IPS-20b (cell line): ENCODE measurements around the gene PDCD1.
"Not testable (repeated sequence)": the region's sequence is repeated elsewhere in the genome, so short reads cannot be mapped to it uniquely, and the experiment has no call there.

Experiments
- H3K27ac ChIP-seq: one replicate; pipeline ENCODE4 v1.5.1; 2013; ENCODE audit warnings: low read length
- H3K27me3 ChIP-seq: 2 replicates; pipeline ENCODE4 v1.6.1; 2013; ENCODE audit warnings: mild to moderate bottlenecking, low read length, inconsistent platforms; ENCODE audit not compliant: insufficient read depth
- H3K36me3 ChIP-seq: 2 replicates; pipeline ENCODE4 v1.6.1; 2013; ENCODE audit warnings: low read depth, mild to moderate bottlenecking, inconsistent platforms, low read length, moderate library complexity; ENCODE audit not compliant: insufficient read depth
- H3K4me1 ChIP-seq: 2 replicates; pipeline ENCODE4 v1.6.1; 2013; ENCODE audit warnings: mild to moderate bottlenecking, control low read depth, inconsistent platforms, low read length, moderate library complexity; ENCODE audit not compliant: insufficient read depth
- H3K4me3 ChIP-seq: 2 replicates; pipeline ENCODE4 v1.5.1; 2013; ENCODE audit warnings: mild to moderate bottlenecking, low read length, inconsistent platforms
- H3K9ac ChIP-seq: 2 replicates; pipeline ENCODE4 v1.6.1; 2013; ENCODE audit warnings: low read depth, mild to moderate bottlenecking, inconsistent platforms, low read length, moderate library complexity
- H3K9me3 ChIP-seq: 2 replicates; pipeline ENCODE4 v1.6.1; 2013; ENCODE audit warnings: mild to moderate bottlenecking, low read depth, low read length, inconsistent platforms; ENCODE audit not compliant: insufficient read depth

PDCD1 gene

DNA sequence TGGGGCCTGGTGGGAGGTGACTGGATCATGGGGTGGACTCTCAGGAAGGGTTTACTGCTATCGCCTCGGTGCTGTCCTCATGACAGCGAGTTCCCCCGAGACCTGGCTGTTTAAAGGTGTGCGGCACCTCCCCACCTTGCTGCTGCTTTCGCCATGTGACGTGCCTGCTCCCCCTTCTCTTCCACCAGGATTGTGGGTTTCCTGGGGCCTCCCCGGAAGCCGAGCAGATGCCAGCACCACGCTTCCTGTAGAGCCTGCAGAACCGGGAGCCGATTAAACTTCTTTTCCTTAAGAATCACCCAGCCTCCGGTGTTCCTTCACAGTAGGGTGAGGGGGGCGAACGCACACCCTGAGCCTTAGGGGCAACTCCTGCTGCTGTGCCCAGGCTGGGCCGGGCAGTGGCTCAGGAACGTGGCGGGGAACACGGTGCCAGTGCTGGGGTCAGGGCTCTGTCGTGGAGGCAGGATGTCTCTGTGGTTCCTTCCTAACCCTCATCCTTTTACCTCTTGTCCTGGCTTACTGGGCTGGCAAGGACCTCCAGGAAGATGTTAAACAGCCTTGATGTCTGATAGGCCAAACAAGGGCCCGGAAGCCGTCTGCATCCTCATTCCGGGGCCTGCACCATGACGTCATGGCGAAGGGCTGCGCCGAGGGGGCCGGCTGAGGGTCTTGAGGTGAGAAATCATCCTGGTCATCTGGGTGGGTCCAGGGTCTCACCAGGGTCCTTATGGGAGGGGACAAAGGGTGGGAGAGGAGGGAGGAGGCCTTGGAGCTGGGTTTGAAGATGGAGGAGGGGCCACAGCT, 37.0 kb downstream of the PDCD1 start:
- H3K9me3 ChIP-seq: peaks cover 3% of the 10 kb centered on the region; the same call in 1 of the 2 replicates

DNA sequence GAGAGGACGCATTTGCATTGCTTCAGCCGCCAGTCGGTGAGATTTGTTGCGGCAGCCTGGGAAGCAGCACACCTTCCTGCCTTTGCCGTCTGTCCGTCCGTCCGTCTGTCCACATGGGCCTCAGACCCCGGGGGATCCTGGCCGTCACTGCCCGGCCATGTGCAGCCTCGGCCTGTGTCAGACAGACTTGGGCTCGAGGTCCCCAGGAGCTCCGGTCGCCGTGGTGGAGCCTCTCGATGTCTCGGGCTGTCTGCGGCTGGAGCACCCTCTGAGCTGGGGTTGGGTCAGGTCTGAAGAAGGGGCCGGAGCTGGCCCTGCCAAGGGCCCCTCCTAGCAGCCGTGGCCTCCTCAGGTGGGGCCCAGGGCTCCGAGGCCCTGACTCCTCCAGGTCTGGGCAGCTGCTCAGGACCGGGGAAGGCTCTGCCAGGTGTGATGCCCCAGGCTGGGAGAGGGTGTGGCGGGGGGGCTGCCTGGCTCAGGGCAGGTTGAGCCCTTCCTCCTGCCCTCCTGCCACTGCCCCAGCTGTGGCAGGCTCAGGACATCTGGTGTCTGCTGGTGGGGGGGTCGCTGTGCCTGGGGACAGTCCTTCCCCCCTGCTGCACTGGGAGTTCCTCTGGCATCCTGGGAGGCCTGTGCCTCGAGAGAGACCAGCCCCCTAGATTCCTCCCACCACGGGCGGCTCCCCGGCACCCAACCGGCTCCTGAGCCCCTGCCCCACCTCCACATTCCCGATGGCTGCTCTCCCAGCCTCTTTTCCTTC, 37.9 kb downstream of the PDCD1 start:
- Histone ChIP-seq H3K9ac (no peak overlapping the region), H3K27ac (no peak overlapping the region)

More for the DNA sequence above, 37.0 kb downstream of the PDCD1 start:
- no peak overlapping the region for H3K4me3 ChIP-seq
- H3K9ac ChIP-seq: no peak overlapping the region
- H3K36me3 ChIP-seq: no peaks in the 10 kb centered on the region
- no peak overlapping the region for H3K27ac ChIP-seq
- peaks cover 12% of the 10 kb centered on the region for H3K27me3 ChIP-seq
- H3K4me1 ChIP-seq: no peaks in the 10 kb centered on the region

DNA sequence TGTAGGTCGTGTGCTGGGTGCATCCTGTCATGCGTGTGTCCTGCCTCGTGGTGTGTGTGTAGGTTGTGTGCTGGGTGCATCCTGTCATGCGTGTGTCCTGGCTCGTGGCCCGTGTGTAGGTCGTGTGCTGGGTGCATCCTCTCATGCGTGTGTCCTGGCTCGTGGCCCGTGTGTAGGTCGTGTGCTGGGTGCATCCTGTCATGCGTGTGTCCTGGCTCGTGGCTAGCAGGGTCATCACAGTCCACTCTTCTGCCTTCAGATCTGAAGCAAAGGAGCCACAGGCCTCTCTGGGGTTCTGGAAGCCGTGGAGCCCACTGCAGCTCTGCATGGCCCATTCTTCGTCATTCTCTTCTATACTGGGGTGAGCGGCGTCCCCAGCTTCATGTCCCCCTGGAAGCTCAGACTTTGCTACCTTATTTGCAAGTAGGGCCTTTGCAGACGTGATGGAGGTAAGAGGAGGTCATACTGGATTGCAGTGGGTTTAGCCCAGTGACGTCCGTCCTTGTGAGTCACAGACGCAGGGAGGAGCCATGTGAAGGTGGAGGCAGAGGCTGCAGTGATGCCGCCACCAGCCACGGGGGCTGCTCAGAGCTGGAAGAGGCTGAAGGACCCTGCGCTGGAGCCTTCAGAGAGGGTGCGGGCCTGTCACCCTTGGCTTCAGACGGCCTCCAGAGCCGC, 38.6 kb downstream of the PDCD1 start:
- peaks cover 12% of the 10 kb centered on the region for H3K27me3 ChIP-seq
- H3K27ac ChIP-seq, H3K4me3 ChIP-seq, H3K9ac ChIP-seq, H3K4me1 ChIP-seq, H3K9me3 ChIP-seq, H3K36me3 ChIP-seq: not testable (repeated sequence)

More for the DNA sequence above, 37.9 kb downstream of the PDCD1 start:
- peaks cover 12% of the 10 kb centered on the region for H3K27me3 ChIP-seq
- H3K36me3 ChIP-seq: no peaks in the 10 kb centered on the region
- H3K9me3 ChIP-seq: no peaks in the 10 kb centered on the region
- no peaks in the 10 kb centered on the region for H3K4me1 ChIP-seq
- no peak overlapping the region for H3K4me3 ChIP-seq

- Histone ChIP-seq H3K9me3 (no peaks in the 10 kb centered on the region), H3K27ac (no peak overlapping the region)
These were observed 39.8 kb downstream of the PDCD1 start for GRCh38 chr2:241818943-241819270.

DNA sequence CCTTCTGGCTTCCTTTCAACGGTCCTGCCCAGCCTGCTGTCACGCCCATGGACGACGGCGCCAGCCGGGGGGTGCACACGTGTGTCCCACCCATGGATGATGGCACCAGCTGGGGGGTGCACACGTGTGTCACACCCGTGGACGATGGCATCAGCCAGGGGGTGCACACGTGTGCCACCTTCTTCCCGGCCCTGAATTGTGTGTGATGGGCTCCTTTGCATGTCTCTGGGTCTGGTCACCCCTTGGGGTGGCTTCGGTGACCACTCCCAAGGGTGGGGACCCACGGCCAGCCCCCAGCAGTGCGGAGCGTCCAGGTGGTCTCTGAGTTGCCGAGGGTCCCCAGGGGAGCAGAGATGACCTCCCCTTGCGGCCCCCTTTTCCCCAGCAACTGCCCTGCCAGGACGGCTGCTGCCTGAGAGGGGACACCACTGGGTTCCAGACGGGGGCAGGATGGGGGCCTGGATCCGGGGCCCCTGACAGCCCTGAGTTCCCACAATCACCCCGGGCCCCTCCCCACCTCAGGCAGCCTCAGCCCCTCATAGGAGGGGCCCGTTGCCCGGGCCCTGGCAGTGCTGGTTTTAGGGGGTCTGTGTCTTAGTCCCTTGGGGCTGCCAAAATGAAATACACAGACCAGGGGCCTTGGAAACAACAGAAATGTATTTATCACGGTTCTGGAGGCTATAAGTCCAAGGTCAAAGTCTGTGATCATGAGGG, 40.3 kb downstream of the PDCD1 start:
- H3K4me1 ChIP-seq: no peaks in the 10 kb centered on the region
- no peak overlapping the region for H3K9ac ChIP-seq
- H3K9me3 ChIP-seq: no peaks in the 10 kb centered on the region
- H3K27ac ChIP-seq: no peak overlapping the region
- no peak overlapping the region for H3K4me3 ChIP-seq
- H3K36me3 ChIP-seq: no peaks in the 10 kb centered on the region
- peaks cover 8% of the 10 kb centered on the region for H3K27me3 ChIP-seq

More at GRCh38 chr2:241818943-241819270, 39.8 kb downstream of the PDCD1 start:
- Histone ChIP-seq H3K36me3 (no peaks in the 10 kb centered on the region), H3K4me3 (no peak overlapping the region), H3K9ac (no peak overlapping the region), H3K27me3 (peaks cover 12% of the 10 kb centered on the region), H3K4me1 (no peaks in the 10 kb centered on the region)

- H3K4me3 ChIP-seq, H3K36me3 ChIP-seq, H3K27ac ChIP-seq, H3K27me3 ChIP-seq, H3K9me3 ChIP-seq, H3K9ac ChIP-seq, H3K4me1 ChIP-seq: not testable (repeated sequence)
These were observed 40.9 kb downstream of the PDCD1 start for GRCh38 chr2:241817821-241818215.

DNA sequence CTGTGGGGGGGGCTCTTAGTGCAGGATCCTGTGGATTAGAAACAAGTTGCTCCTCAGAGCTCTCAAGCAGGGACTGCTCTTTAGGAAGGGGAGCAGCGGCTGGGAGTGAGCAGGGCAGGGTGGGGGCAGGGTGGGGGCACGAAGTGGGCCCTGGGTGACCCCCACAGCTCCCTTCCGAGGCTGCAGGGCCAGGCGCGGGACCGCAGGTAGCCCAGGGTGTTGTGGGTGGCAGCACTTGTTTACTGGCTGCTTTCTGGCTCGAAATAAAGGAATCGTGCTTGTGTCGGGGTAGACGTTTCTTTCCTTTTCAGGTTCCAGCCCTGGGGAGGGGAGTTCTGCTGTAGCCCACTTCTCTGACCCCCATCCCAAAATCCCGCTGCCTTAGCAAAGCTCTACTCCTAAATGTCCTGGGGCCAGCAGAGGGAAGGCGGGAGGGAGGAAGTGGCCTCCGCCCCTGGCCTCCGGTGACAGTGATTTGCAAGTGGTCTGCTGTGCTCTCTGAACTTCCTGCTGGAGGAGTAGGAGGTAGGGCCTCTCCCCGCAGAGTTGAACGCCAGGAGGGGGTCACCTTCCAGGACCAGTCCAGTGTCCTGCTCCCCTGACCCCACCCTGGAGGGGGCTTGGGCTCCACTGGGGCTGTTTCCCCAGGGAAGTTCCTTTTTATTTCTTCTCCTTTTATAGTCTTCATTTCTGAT, 41.4 kb downstream of the PDCD1 start:
- H3K27ac ChIP-seq: no peak overlapping the region
- H3K4me1 ChIP-seq: no peaks in the 10 kb centered on the region
- no peak overlapping the region for H3K9ac ChIP-seq
- H3K27me3 ChIP-seq: no peaks in the 10 kb centered on the region
- no peaks in the 10 kb centered on the region for H3K9me3 ChIP-seq
- H3K36me3 ChIP-seq: no peaks in the 10 kb centered on the region
- H3K4me3 ChIP-seq: no peak overlapping the region

GRCh38 chr2:241816431-241817121, 42.1 kb downstream of the PDCD1 start:
- H3K27me3 ChIP-seq: no peaks in the 10 kb centered on the region
- H3K4me1 ChIP-seq: no peaks in the 10 kb centered on the region
- no peaks in the 10 kb centered on the region for H3K36me3 ChIP-seq
- H3K9ac ChIP-seq: no peak overlapping the region
- H3K27ac ChIP-seq: no peak overlapping the region
- H3K9me3 ChIP-seq: no peaks in the 10 kb centered on the region
- H3K4me3 ChIP-seq: no peak overlapping the region

DNA sequence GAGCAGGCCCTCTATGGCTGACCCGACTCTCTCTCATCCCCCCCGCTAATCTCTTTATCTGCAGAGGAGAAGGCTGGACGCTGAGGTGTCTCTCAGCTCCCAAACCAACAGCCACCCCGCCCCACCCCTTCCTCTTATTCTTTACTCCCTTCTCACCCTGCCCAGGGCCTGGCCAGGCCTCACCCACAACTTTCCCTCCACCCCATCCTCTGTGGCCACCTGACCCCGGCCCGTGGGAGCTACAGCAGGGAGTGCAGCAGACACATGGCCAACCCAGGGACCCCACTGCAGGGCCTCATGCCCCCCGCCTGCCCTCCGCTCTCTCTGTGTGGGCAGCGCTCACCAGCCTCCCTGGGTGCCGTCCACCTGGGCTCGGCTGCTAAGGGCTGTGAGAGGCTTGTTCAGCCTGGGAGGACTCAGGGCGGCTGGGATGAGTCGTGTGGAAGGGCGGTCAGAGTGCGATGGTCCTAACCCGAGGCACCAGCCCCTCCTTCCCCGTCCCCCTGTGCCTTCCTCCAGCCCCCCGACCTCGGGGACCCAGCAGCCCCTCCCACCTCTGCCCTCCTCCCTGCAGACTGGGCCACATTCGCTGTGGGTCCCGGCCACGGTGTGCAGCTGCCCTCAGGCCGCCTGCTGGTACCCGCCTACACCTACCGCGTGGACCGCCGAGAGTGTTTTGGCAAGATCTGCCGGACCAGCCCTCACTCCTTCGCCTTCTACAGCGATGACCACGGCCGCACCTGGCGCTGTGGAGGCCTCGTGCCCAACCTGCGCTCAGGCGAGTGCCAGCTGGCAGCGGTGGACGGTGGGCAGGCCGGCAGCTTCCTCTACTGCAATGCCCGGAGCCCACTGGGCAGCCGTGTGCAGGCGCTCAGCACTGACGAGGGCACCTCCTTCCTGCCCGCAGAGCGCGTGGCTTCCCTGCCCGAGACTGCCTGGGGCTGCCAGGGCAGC, 42.9 kb downstream of the PDCD1 start:
- H3K27ac ChIP-seq: no peak overlapping the region
- no peak overlapping the region for H3K9ac ChIP-seq

More for the DNA sequence above, 42.9 kb downstream of the PDCD1 start:
- Histone ChIP-seq H3K36me3 (no peaks in the 10 kb centered on the region), H3K9me3 (no peaks in the 10 kb centered on the region), H3K4me3 (no peak overlapping the region), H3K4me1 (no peaks in the 10 kb centered on the region), H3K27me3 (no peaks in the 10 kb centered on the region)
